Tongue (tissue), 2 donors: ENCODE results near the gene HDAC9. TPM values are rescaled to one million over a fixed set of nuclear protein-coding genes. Genes with fewer than 3 reads are reported as not detected.

Source experiments
- DNase-seq: peaks from one replicate; pipeline ENCODE4 v3.0.0-alpha.2; 2015
- total RNA-seq: library from RNA; depleted of rRNA; stranded (reverse); fragments of >200 nt; gene quantifications from one replicate; pipeline ENCODE4 v1.2.3, GENCODE V29; 2014

The HDAC9 gene
- total RNA-seq: 56.2 TPM

GRCh38 chr7:18495412-18496340 lies at the start of gene HDAC9:
HDAC9 (plus strand) TSS chr7:18495749; CDS start chr7:18496303, 554 bp downstream.
- DNase-seq: peak; percentile 89

- peak; percentile 38 for DNase-seq
Observed at GRCh38 chr7:18445916-18446520, 49.5 kb upstream of the HDAC9 start.

- no peak for DNase-seq
Observed at GRCh38 chr7:18450019-18450418, 45.5 kb upstream of the HDAC9 start.

- no peak for DNase-seq
Observed at GRCh38 chr7:18455606-18456005, 39.9 kb upstream of the HDAC9 start.

GRCh38 chr7:18457832-18458231 lies 37.7 kb upstream of the HDAC9 start:
- DNase-seq: no peak

- DNase-seq: no peak
Observed at GRCh38 chr7:18458830-18459229, 36.7 kb upstream of the HDAC9 start.

- DNase-seq: no peak
Observed at GRCh38 chr7:18459484-18460245, 35.9 kb upstream of the HDAC9 start.

GRCh38 chr7:18461785-18462467 lies 33.6 kb upstream of the HDAC9 start:
- no peak for DNase-seq

GRCh38 chr7:18464830-18465229 lies 30.7 kb upstream of the HDAC9 start:
- no peak for DNase-seq

- no peak for DNase-seq
Observed at GRCh38 chr7:18467011-18467410, 28.5 kb upstream of the HDAC9 start.

GRCh38 chr7:18468795-18469194 lies 26.8 kb upstream of the HDAC9 start:
- DNase-seq: no peak

- DNase-seq: no peak
Observed at GRCh38 chr7:18469316-18469715, 26.2 kb upstream of the HDAC9 start.

GRCh38 chr7:18471476-18472160 lies 23.9 kb upstream of the HDAC9 start:
- DNase-seq: no peak

GRCh38 chr7:18472161-18472483 lies 23.4 kb upstream of the HDAC9 start:
- no peak for DNase-seq

- DNase-seq: no peak
Observed at GRCh38 chr7:18473119-18473518, 22.4 kb upstream of the HDAC9 start.

- DNase-seq: no peak
Observed at GRCh38 chr7:18474944-18475343, 20.6 kb upstream of the HDAC9 start.

- no peak for DNase-seq
Observed at GRCh38 chr7:18475488-18475887, 20.1 kb upstream of the HDAC9 start.

- no peak for DNase-seq
Observed at GRCh38 chr7:18481776-18482175, 13.8 kb upstream of the HDAC9 start.

GRCh38 chr7:18488049-18488448 lies 7.5 kb upstream of the HDAC9 start:
- DNase-seq: no peak

- DNase-seq: no peak
Observed at GRCh38 chr7:18489624-18490023, 5.9 kb upstream of the HDAC9 start.

GRCh38 chr7:18491871-18492270 lies 3.7 kb upstream of the HDAC9 start:
- DNase-seq: no peak

GRCh38 chr7:18494406-18494805 lies 1.1 kb upstream of the HDAC9 start:
- DNase-seq: no peak
